Hematopoietic multipotent progenitor cell (in vitro differentiated cells): ENCODE measurements around the gene CXCL3. TPM values are rescaled to one million over a fixed set of nuclear protein-coding genes. Genes with fewer than 3 reads are reported as not detected.

ENCODE experiments used
- DNase-seq, 3 donors: peaks; one replicate each; pipeline ENCODE4 v3.0.0-alpha.2; 2011 to 2015; ENCODE audit warnings: low read depth in 2 of 3, low spot score in 2 of 3
- total RNA-seq: library from RNA; depleted of rRNA; stranded (reverse); fragments of >200 nt; gene quantifications from one replicate; pipeline ENCODE4 v1.2.3, GENCODE V29; 2012

Gene CXCL3
- total RNA-seq, 1 donor, result 5.7 TPM

- DNase-seq, result peak in 1 of 3 donors; percentile 84
These were observed 22.4 kb downstream of the CXCL3 start for GRCh38 chr4:74016068-74016467.

- no peak for DNase-seq
These were observed 23.2 kb downstream of the CXCL3 start for GRCh38 chr4:74015126-74015780.

GRCh38 chr4:74014332-74014731, 24.2 kb downstream of the CXCL3 start:
- peak in 1 of 3 donors; percentile 37 for DNase-seq

GRCh38 chr4:74013264-74013663, 25.2 kb downstream of the CXCL3 start:
- no peak for DNase-seq

- no peak for DNase-seq
These were observed 26.4 kb downstream of the CXCL3 start for GRCh38 chr4:74012130-74012529.

- DNase-seq, result no peak
These were observed 29.2 kb downstream of the CXCL3 start for GRCh38 chr4:74009307-74009706.

GRCh38 chr4:74006009-74006476, 32.4 kb downstream of the CXCL3 start:
- no peak for DNase-seq

- DNase-seq, result no peak
These were observed 33.0 kb downstream of the CXCL3 start for GRCh38 chr4:74005528-74005927.

- no peak for DNase-seq
These were observed 33.8 kb downstream of the CXCL3 start for GRCh38 chr4:74004668-74005067.

- DNase-seq, result no peak
These were observed 38.2 kb downstream of the CXCL3 start for GRCh38 chr4:74000301-74000700.

- DNase-seq, result peak in 2 of 3 donors; percentile 39 to 62
These were observed 40.2 kb downstream of the CXCL3 start, which contains the start of gene CXCL5 for GRCh38 chr4:73998040-73999011. Gene CXCL5 (minus strand): TSS chr4:73998677. CDS start chr4:73998581, 96 bp downstream.

- no peak for DNase-seq
These were observed 46.4 kb downstream of the CXCL3 start for GRCh38 chr4:73992050-73992449.

GRCh38 chr4:73991742-73992000, 46.8 kb downstream of the CXCL3 start:
- DNase-seq, result peak in 1 of 3 donors; percentile 42

- no peak for DNase-seq
These were observed 47.3 kb downstream of the CXCL3 start for GRCh38 chr4:73990988-73991741.

- no peak for DNase-seq
These were observed 48.6 kb downstream of the CXCL3 start for GRCh38 chr4:73989928-73990327.

- DNase-seq, result no peak
These were observed 49.5 kb downstream of the CXCL3 start for GRCh38 chr4:73989031-73989430.

- peak in 1 of 3 donors; percentile 34 for DNase-seq
These were observed 50.4 kb downstream of the CXCL3 start, which contains the start of gene PPBP for GRCh38 chr4:73988061-73988460. Gene PPBP (minus strand): TSS chr4:73988190. CDS start chr4:73988103, 87 bp downstream.
